ENCODE data around the gene NFIB. TPM values are rescaled to one million over a fixed set of nuclear protein-coding genes. Genes with fewer than 3 reads are reported as not detected.

NFIB gene
- 10 to 100 TPM; 74.4 to 80.1 TPM for total RNA-seq

GRCh38 chr9:14313951-14314423 is at the start of gene NFIB:
Gene NFIB (minus strand): TSS chr9:14314141. CDS start chr9:14313511, 630 bp downstream.
- Histone ChIP-seq H3K9me3 (no peaks in the 10 kb centered on the region), H3K27ac (peak within 1 kb of the TSS; percentile 94 to 100), H3K27me3 (no peaks in the 10 kb centered on the region), H3K4me1 (peaks cover 0 to 35% of the 10 kb centered on the region in 2 donors), H3K4me3 (peak within 1 kb of the TSS; percentile 77 to 85), H3K36me3 (no peaks in the 10 kb centered on the region)
- no peak for TF ChIP-seq CTCF (IDR thresholded peaks at IDR 0.05)
- no peak for DNase-seq (ENCODE audit: low spot score)

GRCh38 chr9:14362175-14362574 is 48.2 kb upstream of the NFIB start:
- Histone ChIP-seq H3K27me3 (no peaks in the 10 kb centered on the region), H3K36me3 (no peaks in the 10 kb centered on the region), H3K4me1 (peaks cover 0 to 13% of the 10 kb centered on the region in 2 donors), H3K9me3 (no peaks in the 10 kb centered on the region), H3K4me3 (no peak overlapping the region), H3K27ac (peak overlapping the region in 1 of 2 donors; percentile 27)
- DNase-seq (ENCODE audit: low spot score): no peak
- no peak for TF ChIP-seq CTCF (IDR thresholded peaks at IDR 0.05)

GRCh38 chr9:14361074-14361473 is 47.1 kb upstream of the NFIB start:
- Histone ChIP-seq H3K36me3 (no peaks in the 10 kb centered on the region), H3K27me3 (no peaks in the 10 kb centered on the region), H3K9me3 (no peaks in the 10 kb centered on the region), H3K27ac (no peak overlapping the region), H3K4me1 (peaks cover 0 to 11% of the 10 kb centered on the region in 2 donors), H3K4me3 (no peak overlapping the region)
- no peak for TF ChIP-seq CTCF (IDR thresholded peaks at IDR 0.05)
- DNase-seq (ENCODE audit: low spot score): no peak

- peaks cover 0 to 18% of the 10 kb centered on the region in 2 donors for H3K4me1 ChIP-seq
- DNase-seq (ENCODE audit: low spot score): no peak
- no peaks in the 10 kb centered on the region for H3K36me3 ChIP-seq
- no peak overlapping the region for H3K27ac ChIP-seq
- H3K9me3 ChIP-seq: no peaks in the 10 kb centered on the region
- no peak for TF ChIP-seq CTCF (IDR thresholded peaks at IDR 0.05)
- no peak overlapping the region for H3K4me3 ChIP-seq
- H3K27me3 ChIP-seq: no peaks in the 10 kb centered on the region
Measured at GRCh38 chr9:14358523-14358922, 44.6 kb upstream of the NFIB start.

GRCh38 chr9:14356351-14357265 is 42.7 kb upstream of the NFIB start:
- Histone ChIP-seq H3K4me1 (peaks cover 0 to 37% of the 10 kb centered on the region in 2 donors), H3K27me3 (no peaks in the 10 kb centered on the region), H3K9me3 (no peaks in the 10 kb centered on the region), H3K4me3 (no peak overlapping the region), H3K27ac (peak overlapping the region in 1 of 2 donors; percentile 45), H3K36me3 (no peaks in the 10 kb centered on the region)
- no peak for DNase-seq (ENCODE audit: low spot score)
- no peak for TF ChIP-seq CTCF (IDR thresholded peaks at IDR 0.05)
